NCI-H446 treated with DMSO at 0.1 percent for 48 hours (cell line): ENCODE results near the gene EGR2.
"Not testable (repeated sequence)": the region's sequence is repeated elsewhere in the genome, so short reads cannot be mapped to it uniquely, and the experiment has no call there.

ENCODE experiments used
- DNase-seq: peaks from one replicate; lab custom pipeline; 2025; lab: John Stamatoyannopoulos, UW

Gene EGR2

GRCh38 chr10:62794306-62794705 is 21.9 kb downstream of the EGR2 start:
- DNase-seq = no peak

- DNase-seq = no peak
Observed at GRCh38 chr10:62792261-62792660, 23.9 kb downstream of the EGR2 start.

- no peak for DNase-seq
Observed at GRCh38 chr10:62790571-62790970, 25.6 kb downstream of the EGR2 start.

GRCh38 chr10:62790019-62790555 is 26.1 kb downstream of the EGR2 start:
- no peak for DNase-seq

GRCh38 chr10:62788861-62789467 is 27.2 kb downstream of the EGR2 start:
- no peak for DNase-seq

- DNase-seq = not testable (repeated sequence)
Observed at GRCh38 chr10:62788285-62788684, 27.9 kb downstream of the EGR2 start.

- DNase-seq = not testable (repeated sequence)
Observed at GRCh38 chr10:62784537-62784936, 31.6 kb downstream of the EGR2 start.

GRCh38 chr10:62779487-62780248 is 36.5 kb downstream of the EGR2 start:
- no peak for DNase-seq

GRCh38 chr10:62778125-62778524 is 38.0 kb downstream of the EGR2 start:
- DNase-seq = no peak

GRCh38 chr10:62772186-62772974 is 43.8 kb downstream of the EGR2 start:
- DNase-seq = no peak

- DNase-seq = no peak
Observed at GRCh38 chr10:62769574-62770242, 46.5 kb downstream of the EGR2 start.

- no peak for DNase-seq
Observed at GRCh38 chr10:62766386-62766785, 49.8 kb downstream of the EGR2 start.

- no peak for DNase-seq
Observed at GRCh38 chr10:62765726-62766125, 50.4 kb downstream of the EGR2 start.

- DNase-seq = no peak
Observed at GRCh38 chr10:62764011-62764410, 52.2 kb downstream of the EGR2 start.

GRCh38 chr10:62763155-62763554 is 53.0 kb downstream of the EGR2 start:
- no peak for DNase-seq
